GM04503 (cell line): ENCODE measurements around the gene P2RX3.
"Not testable (repeated sequence)": the region's sequence is repeated elsewhere in the genome, so short reads cannot be mapped to it uniquely, and the experiment has no call there.

Source experiments
- DNase-seq: peaks from one replicate; pipeline ENCODE4 v3.0.0-alpha.2; 2012; ENCODE audit warnings: low read depth

The P2RX3 gene

GRCh38 chr11:57338142-57338541, at the start of gene P2RX3:
Gene P2RX3 (plus strand): TSS chr11:57338352. CDS start chr11:57338551, 199 bp downstream.
- DNase-seq: no peak

- peak; percentile 51 for DNase-seq
These were observed 49.2 kb upstream of the P2RX3 start for GRCh38 chr11:57288771-57289579.

- no peak for DNase-seq
These were observed 47.9 kb upstream of the P2RX3 start for GRCh38 chr11:57290288-57290687.

GRCh38 chr11:57294225-57295131, 43.7 kb upstream of the P2RX3 start:
- DNase-seq: no peak

- DNase-seq: not testable (repeated sequence)
These were observed 41.9 kb upstream of the P2RX3 start for GRCh38 chr11:57296205-57296604.

GRCh38 chr11:57297221-57297620, 40.9 kb upstream of the P2RX3 start:
- DNase-seq: no peak

- no peak for DNase-seq
These were observed 38.9 kb upstream of the P2RX3 start for GRCh38 chr11:57299150-57299737.

- DNase-seq: no peak
These were observed 37.4 kb upstream of the P2RX3 start for GRCh38 chr11:57300785-57301184.

GRCh38 chr11:57301711-57302423, 36.3 kb upstream of the P2RX3 start:
- no peak for DNase-seq

- no peak for DNase-seq
These were observed 35.7 kb upstream of the P2RX3 start for GRCh38 chr11:57302489-57302888.

- no peak for DNase-seq
These were observed 34.7 kb upstream of the P2RX3 start for GRCh38 chr11:57303280-57303989.

- DNase-seq: no peak
These were observed 34.1 kb upstream of the P2RX3 start for GRCh38 chr11:57303990-57304579.

GRCh38 chr11:57305523-57305922, 32.6 kb upstream of the P2RX3 start:
- no peak for DNase-seq

GRCh38 chr11:57306161-57306876, 31.8 kb upstream of the P2RX3 start:
- no peak for DNase-seq

- DNase-seq: no peak
These were observed 31.1 kb upstream of the P2RX3 start for GRCh38 chr11:57306940-57307565.

GRCh38 chr11:57307666-57308270, 30.4 kb upstream of the P2RX3 start:
- no peak for DNase-seq

- no peak for DNase-seq
These were observed 29.6 kb upstream of the P2RX3 start for GRCh38 chr11:57308426-57309060.

- no peak for DNase-seq
These were observed 28.8 kb upstream of the P2RX3 start for GRCh38 chr11:57309106-57310059.
